Measurements from ENCODE around the gene ZNF558.

ZNF558 gene

GRCh38 chr19:8832132-8833021 lies at the start of gene ZNF558, which contains the start of gene MBD3L1:
Gene ZNF558 (minus strand): TSS chr19:8832304. CDS start chr19:8822659, 9,645 bp downstream.
Gene MBD3L1 (plus strand): TSS chr19:8832377. CDS start chr19:8842679, 10,302 bp downstream.
- no peak; the same call in 1 of the 2 replicates for TF ChIP-seq CTCF (IDR thresholded peaks at IDR 0.05; ENCODE audit: low read depth, low read length)
- peak; percentile 95 for DNase-seq (ENCODE audit: extremely low read depth, low read depth)

- no peak for DNase-seq (ENCODE audit: extremely low read depth, low read depth)
- no peak for TF ChIP-seq CTCF (IDR thresholded peaks at IDR 0.05; ENCODE audit: low read depth, low read length)
Measured at GRCh38 chr19:8881512-8881911, 49.4 kb upstream of the ZNF558 start.

GRCh38 chr19:8880868-8881488 lies 48.9 kb upstream of the ZNF558 start:
- no peak for TF ChIP-seq CTCF (IDR thresholded peaks at IDR 0.05; ENCODE audit: low read depth, low read length)
- DNase-seq (ENCODE audit: extremely low read depth, low read depth): no peak

GRCh38 chr19:8877854-8878705 lies 46.0 kb upstream of the ZNF558 start:
- TF ChIP-seq CTCF (IDR thresholded peaks at IDR 0.05; ENCODE audit: low read depth, low read length): no peak
- no peak for DNase-seq (ENCODE audit: extremely low read depth, low read depth)

- DNase-seq (ENCODE audit: extremely low read depth, low read depth): no peak
- no peak for TF ChIP-seq CTCF (IDR thresholded peaks at IDR 0.05; ENCODE audit: low read depth, low read length)
Measured at GRCh38 chr19:8866344-8866743, 34.2 kb upstream of the ZNF558 start.

- DNase-seq (ENCODE audit: extremely low read depth, low read depth): no peak
- no peak for TF ChIP-seq CTCF (IDR thresholded peaks at IDR 0.05; ENCODE audit: low read depth, low read length)
Measured at GRCh38 chr19:8858260-8858659, 26.2 kb upstream of the ZNF558 start.
